ENCODE results near the gene SERPINB1.
"Not testable (repeated sequence)": the region's sequence is repeated elsewhere in the genome, so short reads cannot be mapped to it uniquely, and the experiment has no call there.

SERPINB1 gene

GRCh38 chr6:2810092-2810671 lies 31.5 kb downstream of the SERPINB1 start:
- DNase-seq: no peak

GRCh38 chr6:2809015-2809414 lies 32.6 kb downstream of the SERPINB1 start:
- no peak for DNase-seq

- DNase-seq: no peak
Observed at GRCh38 chr6:2807342-2808090, 34.1 kb downstream of the SERPINB1 start.

GRCh38 chr6:2806644-2807043 lies 35.0 kb downstream of the SERPINB1 start:
- DNase-seq: no peak

GRCh38 chr6:2805031-2805430 lies 36.6 kb downstream of the SERPINB1 start:
- no peak for DNase-seq

GRCh38 chr6:2804516-2804915 lies 37.1 kb downstream of the SERPINB1 start:
- DNase-seq: no peak

- DNase-seq: no peak
Observed at GRCh38 chr6:2803731-2804429, 37.8 kb downstream of the SERPINB1 start.

GRCh38 chr6:2802521-2803060 lies 39.1 kb downstream of the SERPINB1 start:
- no peak for DNase-seq

- not testable (repeated sequence) for DNase-seq
Observed at GRCh38 chr6:2801687-2802086, 40.0 kb downstream of the SERPINB1 start.

- DNase-seq: no peak
Observed at GRCh38 chr6:2800552-2801316, 40.9 kb downstream of the SERPINB1 start.

GRCh38 chr6:2799936-2800527 lies 41.6 kb downstream of the SERPINB1 start:
- DNase-seq: no peak

- DNase-seq: no peak
Observed at GRCh38 chr6:2798586-2799134, 43.0 kb downstream of the SERPINB1 start.

GRCh38 chr6:2797564-2798031 lies 44.1 kb downstream of the SERPINB1 start:
- no peak for DNase-seq

GRCh38 chr6:2796861-2797260 lies 44.8 kb downstream of the SERPINB1 start:
- no peak for DNase-seq

GRCh38 chr6:2795956-2796355 lies 45.7 kb downstream of the SERPINB1 start:
- no peak for DNase-seq

GRCh38 chr6:2795162-2795561 lies 46.5 kb downstream of the SERPINB1 start:
- DNase-seq: no peak

GRCh38 chr6:2794171-2794730 lies 47.4 kb downstream of the SERPINB1 start:
- no peak for DNase-seq

- DNase-seq: no peak
Observed at GRCh38 chr6:2793534-2794151, 48.0 kb downstream of the SERPINB1 start.

- DNase-seq: no peak
Observed at GRCh38 chr6:2792330-2793110, 49.1 kb downstream of the SERPINB1 start.

GRCh38 chr6:2791450-2791974 lies 50.2 kb downstream of the SERPINB1 start:
- no peak for DNase-seq
